GM12875 (cell line): ENCODE results near the gene ZNF521.

Source experiments
- H3K4me3 ChIP-seq: one replicate; pipeline ENCODE4 v1.5.1; 2011; ENCODE audit warnings: low read depth, low read length, control low read depth
- TF ChIP-seq, protein P1 (sequence below): IDR thresholded peaks from 2 replicates; pipeline ENCODE4 v1.5.1; 2011; ENCODE audit warnings: low read depth, mild to moderate bottlenecking, control low read depth, inconsistent platforms, low read length, moderate library complexity, borderline replicate concordance; ENCODE audit not compliant: insufficient read depth

Gene ZNF521

DNA sequence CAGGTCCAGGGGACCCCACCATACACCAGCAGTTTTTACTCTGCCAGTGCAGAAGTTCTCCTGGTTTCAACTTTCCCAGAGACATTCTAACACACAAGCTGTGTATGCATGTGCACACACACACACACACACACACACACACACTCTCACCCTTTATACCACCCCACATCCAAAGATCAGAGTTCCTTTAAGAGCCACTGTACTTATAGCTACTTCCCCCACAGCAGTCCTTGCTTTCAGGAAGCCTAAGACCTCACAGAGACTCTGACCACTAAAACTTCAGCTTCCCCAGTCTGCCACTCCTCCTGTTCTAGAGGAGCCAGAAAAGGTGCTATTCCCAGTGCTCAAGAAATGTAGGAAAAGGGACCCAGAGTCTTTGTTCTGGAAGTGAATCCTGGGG is 107.8 kb downstream of the ZNF521 start:
- TF ChIP-seq, protein P1, sequence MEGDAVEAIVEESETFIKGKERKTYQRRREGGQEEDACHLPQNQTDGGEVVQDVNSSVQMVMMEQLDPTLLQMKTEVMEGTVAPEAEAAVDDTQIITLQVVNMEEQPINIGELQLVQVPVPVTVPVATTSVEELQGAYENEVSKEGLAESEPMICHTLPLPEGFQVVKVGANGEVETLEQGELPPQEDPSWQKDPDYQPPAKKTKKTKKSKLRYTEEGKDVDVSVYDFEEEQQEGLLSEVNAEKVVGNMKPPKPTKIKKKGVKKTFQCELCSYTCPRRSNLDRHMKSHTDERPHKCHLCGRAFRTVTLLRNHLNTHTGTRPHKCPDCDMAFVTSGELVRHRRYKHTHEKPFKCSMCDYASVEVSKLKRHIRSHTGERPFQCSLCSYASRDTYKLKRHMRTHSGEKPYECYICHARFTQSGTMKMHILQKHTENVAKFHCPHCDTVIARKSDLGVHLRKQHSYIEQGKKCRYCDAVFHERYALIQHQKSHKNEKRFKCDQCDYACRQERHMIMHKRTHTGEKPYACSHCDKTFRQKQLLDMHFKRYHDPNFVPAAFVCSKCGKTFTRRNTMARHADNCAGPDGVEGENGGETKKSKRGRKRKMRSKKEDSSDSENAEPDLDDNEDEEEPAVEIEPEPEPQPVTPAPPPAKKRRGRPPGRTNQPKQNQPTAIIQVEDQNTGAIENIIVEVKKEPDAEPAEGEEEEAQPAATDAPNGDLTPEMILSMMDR = no peak
- no peak overlapping the region for H3K4me3 ChIP-seq

DNA sequence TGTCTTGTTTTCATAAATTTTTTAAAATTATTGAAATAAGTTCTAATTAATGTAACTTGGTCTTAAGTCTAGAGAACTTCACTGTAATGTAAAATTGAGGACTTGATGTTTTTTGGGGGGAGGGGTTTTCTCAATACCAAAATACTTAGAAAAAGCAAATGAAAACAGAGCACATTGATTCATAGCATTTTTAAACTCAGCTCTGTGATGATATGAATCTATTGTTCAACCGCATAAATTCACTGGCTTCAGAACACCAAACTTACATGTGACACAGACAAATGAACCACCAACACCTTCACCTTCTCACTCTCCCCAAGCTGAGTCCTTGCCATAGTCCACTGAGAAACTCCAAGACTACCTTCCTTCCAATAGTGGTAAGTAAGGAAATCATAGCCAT is 108.2 kb downstream of the ZNF521 start:
- no peak overlapping the region for H3K4me3 ChIP-seq
- TF ChIP-seq, protein P1 = no peak

DNA sequence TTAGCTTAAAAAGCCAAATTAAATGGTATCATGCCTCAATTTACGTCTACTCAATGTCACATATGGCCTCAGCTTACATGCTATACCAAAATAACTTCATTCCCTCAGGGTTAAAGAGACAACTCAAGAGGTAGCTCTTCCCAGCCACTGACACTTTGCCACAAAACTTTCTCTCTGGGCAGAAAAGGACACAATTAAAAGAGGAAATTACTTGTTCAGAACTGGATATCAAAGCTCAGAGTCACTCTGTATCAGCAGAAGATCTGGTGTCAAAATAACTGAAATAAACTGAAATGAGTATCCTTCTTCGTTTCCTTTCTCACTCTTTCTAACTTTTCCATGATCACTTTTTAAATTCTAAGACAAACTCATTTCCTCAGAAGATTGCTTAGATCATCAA is 108.7 kb downstream of the ZNF521 start:
- TF ChIP-seq, protein P1 = no peak
- no peak overlapping the region for H3K4me3 ChIP-seq

- TF ChIP-seq, protein P1 = no peak
- no peak overlapping the region for H3K4me3 ChIP-seq
Measured at GRCh38 chr18:25240420-25240770, 111.6 kb downstream of the ZNF521 start.

GRCh38 chr18:25239581-25240419 is 112.2 kb downstream of the ZNF521 start:
- no peak overlapping the region for H3K4me3 ChIP-seq
- TF ChIP-seq, protein P1 = no peak

- no peak overlapping the region for H3K4me3 ChIP-seq
- TF ChIP-seq, protein P1 = no peak
Measured at GRCh38 chr18:25239151-25239550, 112.8 kb downstream of the ZNF521 start.

DNA sequence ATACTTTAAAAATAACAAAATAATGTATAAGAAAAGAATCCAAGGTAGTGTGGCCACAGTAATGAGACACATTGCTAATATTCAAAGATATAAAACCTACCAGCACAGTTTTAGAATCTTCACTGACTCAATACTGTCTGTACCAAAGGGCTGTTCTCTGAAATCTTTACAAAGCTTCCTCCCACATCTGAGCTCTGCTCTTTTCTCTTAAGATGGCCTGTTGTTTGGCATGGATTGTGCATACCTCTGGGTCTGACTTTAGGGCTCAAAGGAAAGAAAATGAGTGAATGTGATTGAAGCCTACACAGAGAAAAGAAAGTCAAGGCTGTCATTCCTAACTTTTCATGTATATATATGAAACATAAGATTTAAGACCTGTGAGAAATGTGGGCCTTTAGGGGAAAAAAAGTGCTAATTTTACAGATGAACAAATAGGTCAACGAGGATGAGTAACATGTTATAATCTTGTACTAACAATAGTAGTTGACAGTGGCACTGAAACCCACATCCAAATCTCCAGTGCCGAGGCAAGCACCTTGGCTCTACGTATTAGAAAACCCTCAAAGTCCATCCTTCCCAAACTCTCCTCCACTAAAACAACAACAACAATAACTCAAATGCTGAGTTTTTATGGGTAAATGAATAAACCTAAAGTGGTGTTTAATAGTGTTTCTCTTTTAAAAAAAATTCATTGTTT is 114.2 kb downstream of the ZNF521 start:
- no peak overlapping the region for H3K4me3 ChIP-seq
- TF ChIP-seq, protein P1 = no peak
